HG02981 (cell line): Measurements from ENCODE around the gene PKNOX1.
"Not testable (repeated sequence)": the region's sequence is repeated elsewhere in the genome, so short reads cannot be mapped to it uniquely, and the experiment has no call there.

Source experiments
- ATAC-seq: cut with Tn5 transposase; IDR thresholded peaks from one replicate; pipeline ENCODE4 v1.9.1; 2021; ENCODE audit warnings: mild to moderate bottlenecking, moderate library complexity; ENCODE audit not compliant: unreplicated experiment

PKNOX1 gene

GRCh38 chr21:42983103-42983502 lies 8.7 kb downstream of the PKNOX1 start:
- no peak for ATAC-seq

- no peak for ATAC-seq
Measured at GRCh38 chr21:42983869-42984268, 9.5 kb downstream of the PKNOX1 start.

GRCh38 chr21:42986125-42986783 lies 11.9 kb downstream of the PKNOX1 start:
- ATAC-seq: no peak

- no peak for ATAC-seq
Measured at GRCh38 chr21:42988236-42988965, 14.0 kb downstream of the PKNOX1 start.

- ATAC-seq: not testable (repeated sequence)
Measured at GRCh38 chr21:42989370-42989769, 15.0 kb downstream of the PKNOX1 start.

GRCh38 chr21:42989816-42990650 lies 15.7 kb downstream of the PKNOX1 start:
- ATAC-seq: no peak

GRCh38 chr21:42991992-42992740 lies 17.8 kb downstream of the PKNOX1 start:
- ATAC-seq: no peak

- no peak for ATAC-seq
Measured at GRCh38 chr21:42993051-42993712, 18.8 kb downstream of the PKNOX1 start.

GRCh38 chr21:42997053-42997452 lies 22.7 kb downstream of the PKNOX1 start:
- no peak for ATAC-seq

- not testable (repeated sequence) for ATAC-seq
Measured at GRCh38 chr21:42997983-42998382, 23.6 kb downstream of the PKNOX1 start.

- ATAC-seq: not testable (repeated sequence)
Measured at GRCh38 chr21:42999152-42999551, 24.8 kb downstream of the PKNOX1 start.

- ATAC-seq: not testable (repeated sequence)
Measured at GRCh38 chr21:43000041-43000440, 25.7 kb downstream of the PKNOX1 start.

GRCh38 chr21:43001316-43001715 lies 27.0 kb downstream of the PKNOX1 start:
- no peak for ATAC-seq

- no peak for ATAC-seq
Measured at GRCh38 chr21:43004926-43005325, 30.6 kb downstream of the PKNOX1 start.

GRCh38 chr21:43005635-43006034 lies 31.3 kb downstream of the PKNOX1 start:
- ATAC-seq: no peak

- not testable (repeated sequence) for ATAC-seq
Measured at GRCh38 chr21:43006051-43006873, 31.9 kb downstream of the PKNOX1 start.

- no peak for ATAC-seq
Measured at GRCh38 chr21:43006874-43007208, 32.5 kb downstream of the PKNOX1 start.

GRCh38 chr21:43012596-43012995 lies 38.2 kb downstream of the PKNOX1 start:
- ATAC-seq: no peak

GRCh38 chr21:43015906-43016540 lies 41.7 kb downstream of the PKNOX1 start:
- ATAC-seq: no peak
